GM20431 (cell line): ENCODE measurements around the gene ZAR1L.
"Not testable (repeated sequence)": the region's sequence is repeated elsewhere in the genome, so short reads cannot be mapped to it uniquely, and the experiment has no call there.

Experiments
- in situ Hi-C: fragments of 300-500 bp; cut with MseI, MboI; formaldehyde crosslinking; loops from one replicate; pipeline ENCODE4 v1.15.0; 2020; ENCODE audit warnings: low sequenced_read_pairs; ENCODE audit not compliant: unreplicated experiment

Gene ZAR1L, protein sequence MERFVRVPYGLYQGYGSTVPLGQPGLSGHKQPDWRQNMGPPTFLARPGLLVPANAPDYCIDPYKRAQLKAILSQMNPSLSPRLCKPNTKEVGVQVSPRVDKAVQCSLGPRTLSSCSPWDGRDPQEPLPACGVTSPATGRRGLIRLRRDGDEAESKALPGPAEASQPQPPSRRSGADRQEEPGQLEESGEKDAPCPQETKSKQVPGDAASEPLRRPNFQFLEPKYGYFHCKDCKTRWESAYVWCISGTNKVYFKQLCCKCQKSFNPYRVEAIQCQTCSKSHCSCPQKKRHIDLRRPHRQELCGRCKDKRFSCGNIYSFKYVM

DNA sequence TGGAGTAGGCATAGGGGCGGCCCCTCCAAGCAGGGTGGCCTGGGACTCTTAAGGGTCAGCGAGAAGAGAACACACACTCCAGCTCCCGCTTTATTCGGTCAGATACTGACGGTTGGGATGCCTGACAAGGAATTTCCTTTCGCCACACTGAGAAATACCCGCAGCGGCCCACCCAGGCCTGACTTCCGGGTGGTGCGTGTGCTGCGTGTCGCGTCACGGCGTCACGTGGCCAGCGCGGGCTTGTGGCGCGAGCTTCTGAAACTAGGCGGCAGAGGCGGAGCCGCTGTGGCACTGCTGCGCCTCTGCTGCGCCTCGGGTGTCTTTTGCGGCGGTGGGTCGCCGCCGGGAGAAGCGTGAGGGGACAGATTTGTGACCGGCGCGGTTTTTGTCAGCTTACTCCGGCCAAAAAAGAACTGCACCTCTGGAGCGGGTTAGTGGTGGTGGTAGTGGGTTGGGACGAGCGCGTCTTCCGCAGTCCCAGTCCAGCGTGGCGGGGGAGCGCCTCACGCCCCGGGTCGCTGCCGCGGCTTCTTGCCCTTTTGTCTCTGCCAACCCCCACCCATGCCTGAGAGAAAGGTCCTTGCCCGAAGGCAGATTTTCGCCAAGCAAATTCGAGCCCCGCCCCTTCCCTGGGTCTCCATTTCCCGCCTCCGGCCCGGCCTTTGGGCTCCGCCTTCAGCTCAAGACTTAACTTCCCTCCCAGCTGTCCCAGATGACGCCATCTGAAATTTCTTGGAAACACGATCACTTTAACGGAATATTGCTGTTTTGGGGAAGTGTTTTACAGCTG lies at the start of gene ZAR1L, which contains the start of gene BRCA2:
TSS of gene ZAR1L (minus strand) at position 126 of the 790 bp plus-strand sequence. CDS start 3,438 bp downstream, outside the sequence.
TSS of gene BRCA2 (plus strand) at position 271 of the 790 bp plus-strand sequence. CDS start 953 bp downstream, outside the sequence.
- in situ Hi-C loops: loop anchor here (25.0 kb wide), 2 partner anchors 303 to 403 kb away; no protein-coding TSS in a partner anchor

DNA sequence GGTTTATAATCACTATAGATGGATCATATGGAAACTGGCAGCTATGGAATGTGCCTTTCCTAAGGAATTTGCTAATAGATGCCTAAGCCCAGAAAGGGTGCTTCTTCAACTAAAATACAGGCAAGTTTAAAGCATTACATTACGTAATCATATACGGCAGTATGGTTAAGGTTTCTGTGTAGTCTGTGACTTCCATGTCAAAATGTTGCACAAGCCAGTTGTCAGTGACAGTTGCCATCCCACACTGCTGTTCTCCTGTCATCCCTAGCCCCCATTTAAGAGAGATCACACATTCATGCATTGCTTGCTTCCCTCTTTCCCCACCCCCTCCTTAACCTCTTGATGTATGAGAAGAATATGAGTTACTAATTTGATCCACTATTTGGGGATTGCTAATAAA lies 47.4 kb upstream of the ZAR1L start:
- in situ Hi-C loops: no loop called here

DNA sequence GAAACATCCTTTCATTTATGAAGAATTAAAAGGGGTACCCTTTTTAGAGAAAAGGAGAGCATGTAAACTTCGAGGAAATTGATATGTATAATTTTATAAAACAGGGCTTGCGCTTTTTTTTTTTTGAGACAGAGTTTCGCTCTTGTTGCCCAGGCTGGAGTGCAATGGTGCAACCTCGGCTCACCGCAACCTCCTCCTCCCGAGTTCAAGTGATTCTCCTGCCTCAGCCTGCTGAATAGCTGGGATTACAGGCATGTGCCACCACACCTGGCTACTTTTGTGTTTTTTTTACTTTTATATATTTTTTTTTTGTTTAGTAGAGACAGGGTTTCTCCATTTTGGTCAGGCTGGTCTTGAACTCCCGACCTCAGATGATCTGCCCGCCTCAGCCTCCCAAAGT lies 40.8 kb upstream of the ZAR1L start:
- in situ Hi-C loops: not testable (repeated sequence)

DNA sequence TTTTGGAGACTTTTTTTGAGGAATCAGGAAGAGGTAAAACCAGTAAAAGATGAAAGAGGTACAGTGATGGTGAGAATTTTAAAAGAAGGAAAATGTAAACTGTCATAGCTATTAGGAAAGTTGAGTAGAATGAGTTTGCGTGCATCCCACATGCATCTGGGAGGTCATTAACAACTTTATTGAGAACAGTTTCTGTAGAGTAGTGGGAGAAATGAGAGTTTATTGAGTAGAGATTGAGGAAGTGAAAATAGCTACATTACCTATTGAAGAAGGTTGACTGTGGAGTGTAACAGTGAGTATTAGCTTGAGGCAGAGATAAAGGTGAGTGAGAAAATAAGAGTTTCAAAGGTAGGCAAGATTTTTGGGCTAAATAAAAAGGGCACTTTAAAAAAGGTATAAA lies 38.9 kb upstream of the ZAR1L start:
- in situ Hi-C loops: no loop called here

DNA sequence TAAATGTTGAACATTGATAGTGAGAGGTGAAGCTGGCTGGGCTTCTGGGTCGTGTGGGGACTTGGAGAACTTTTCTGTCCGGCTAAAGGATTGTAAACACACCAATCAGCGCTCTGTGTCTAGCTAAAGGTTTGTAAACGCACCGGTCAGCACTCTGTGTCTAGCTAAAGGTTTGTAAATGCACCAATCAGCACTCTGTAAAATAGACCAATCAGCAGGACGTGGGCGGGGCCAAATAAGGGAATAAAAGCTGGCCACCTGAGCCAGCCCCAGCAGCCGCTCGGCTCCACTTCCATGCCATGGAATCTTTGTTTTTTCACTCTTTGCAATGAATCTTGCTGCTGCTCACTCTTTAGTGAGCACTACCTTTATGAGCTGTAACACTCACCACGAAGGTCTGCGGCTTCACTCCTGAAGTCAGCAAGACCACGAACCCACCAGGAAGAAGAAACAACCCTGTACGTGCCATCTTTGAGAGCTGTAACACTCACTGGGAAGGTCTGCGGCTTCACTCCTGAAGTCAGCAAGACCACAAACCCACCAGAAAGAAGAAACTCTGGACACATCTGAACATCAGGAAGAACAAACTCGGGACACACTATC lies 35.8 kb upstream of the ZAR1L start:
- in situ Hi-C loops: not testable (repeated sequence)

DNA sequence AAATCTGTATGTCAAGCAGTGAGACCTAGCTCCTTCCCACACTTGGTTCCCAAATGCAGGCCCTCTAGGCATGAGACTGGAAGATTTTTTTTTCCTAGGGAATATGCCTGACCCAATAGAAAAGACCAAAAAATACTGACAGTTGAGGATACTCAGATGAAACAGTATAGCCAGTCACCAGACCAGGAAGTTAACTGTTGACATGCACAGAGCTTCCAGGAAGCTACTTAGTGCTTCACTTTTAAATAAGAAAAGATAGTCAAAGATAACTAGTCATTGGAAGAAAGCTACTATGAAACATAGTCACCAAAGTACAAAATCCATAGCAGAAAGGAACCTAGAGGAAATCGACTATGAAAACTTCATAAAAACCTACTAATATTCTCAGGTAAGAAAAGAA lies 32.5 kb upstream of the ZAR1L start:
- in situ Hi-C loops: no loop called here

DNA sequence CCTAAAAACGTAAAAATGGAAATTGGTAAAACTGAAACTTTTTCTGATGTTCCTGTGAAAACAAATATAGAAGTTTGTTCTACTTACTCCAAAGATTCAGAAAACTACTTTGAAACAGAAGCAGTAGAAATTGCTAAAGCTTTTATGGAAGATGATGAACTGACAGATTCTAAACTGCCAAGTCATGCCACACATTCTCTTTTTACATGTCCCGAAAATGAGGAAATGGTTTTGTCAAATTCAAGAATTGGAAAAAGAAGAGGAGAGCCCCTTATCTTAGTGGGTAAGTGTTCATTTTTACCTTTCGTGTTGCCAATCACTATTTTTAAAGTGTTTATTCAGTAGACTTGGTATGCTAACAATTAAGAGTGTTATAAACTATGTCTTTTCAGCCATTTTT lies 25.8 kb upstream of the ZAR1L start:
- in situ Hi-C loops: no loop called here

DNA sequence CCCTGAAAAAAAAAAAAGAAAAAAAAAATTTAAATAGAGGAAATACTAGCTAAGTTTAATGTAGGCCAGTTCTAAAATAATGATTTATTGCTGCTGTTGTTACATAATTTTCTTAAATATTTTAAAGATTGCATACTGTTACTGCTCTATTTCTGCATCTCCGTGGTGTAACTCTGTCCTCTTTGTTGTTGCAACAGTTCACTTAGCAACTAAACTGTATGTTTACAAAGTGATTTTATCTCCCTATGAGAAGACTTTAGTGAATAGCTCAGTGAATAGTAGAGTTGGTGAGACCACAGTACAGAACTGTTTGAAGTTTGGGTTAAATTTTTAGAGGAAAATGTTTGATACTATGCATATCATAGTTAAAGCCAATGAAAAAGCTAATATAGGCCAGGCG lies 19.5 kb upstream of the ZAR1L start:
- in situ Hi-C loops: no loop called here

DNA sequence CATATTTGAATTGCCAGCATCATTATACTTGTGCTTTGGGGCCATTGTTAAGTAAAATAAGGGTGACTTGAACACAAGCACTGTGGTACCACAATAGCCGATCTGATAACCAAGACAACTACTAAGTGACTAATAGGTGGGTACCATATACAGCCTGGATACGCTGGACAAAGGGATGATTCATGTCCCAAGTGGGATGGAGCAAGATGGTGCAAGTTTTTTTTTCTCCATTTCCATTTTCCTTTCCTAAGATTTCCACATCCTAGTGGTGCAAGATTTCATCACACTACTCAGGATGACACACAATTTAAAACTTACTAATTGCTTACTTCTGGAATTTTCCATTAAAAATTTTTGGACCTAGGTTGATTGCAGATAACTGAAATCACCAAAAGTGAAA lies 15.3 kb upstream of the ZAR1L start:
- in situ Hi-C loops: no loop called here

DNA sequence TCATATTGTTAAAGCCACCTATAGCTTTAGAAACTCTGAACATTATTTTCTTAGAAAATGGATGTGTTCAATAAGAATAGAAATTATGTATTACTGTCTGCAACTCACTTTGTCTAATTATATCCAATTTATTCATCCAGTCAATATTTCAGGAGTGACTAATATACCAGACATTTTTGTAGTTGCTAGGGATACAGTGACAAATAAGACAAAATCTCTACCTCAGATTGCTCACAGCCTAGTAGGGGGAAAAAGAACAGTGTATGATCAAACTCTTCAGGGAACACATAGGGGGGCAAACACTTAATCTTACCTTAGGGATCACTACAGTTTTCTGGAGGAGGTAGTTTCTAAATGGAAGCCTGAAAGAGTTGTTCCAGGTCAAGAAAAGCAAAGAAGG lies 8.7 kb upstream of the ZAR1L start:
- in situ Hi-C loops: loop anchor here (25.0 kb wide), 2 partner anchors 312 to 412 kb away; no protein-coding TSS in a partner anchor

DNA sequence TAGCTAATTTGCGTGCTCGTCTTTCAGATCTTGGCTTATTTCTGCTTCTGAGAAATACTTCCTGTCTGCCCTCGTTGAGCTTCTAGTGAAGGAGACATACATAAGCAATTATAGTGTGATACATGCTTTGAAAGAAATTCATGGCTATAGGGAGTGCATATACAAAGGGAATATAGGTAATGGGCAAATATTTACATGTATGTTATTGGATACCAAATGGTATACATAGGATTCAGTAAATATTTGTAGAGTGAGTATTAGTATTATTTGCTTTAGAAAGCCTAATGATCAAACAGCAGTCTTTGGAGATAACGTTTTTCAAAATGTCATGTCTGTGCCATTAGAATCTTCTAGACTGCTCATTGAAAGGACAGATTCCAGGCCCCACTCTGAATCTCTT lies 5.4 kb upstream of the ZAR1L start:
- in situ Hi-C loops: loop anchor here (25.0 kb wide), 2 partner anchors 308 to 408 kb away; no protein-coding TSS in a partner anchor

DNA sequence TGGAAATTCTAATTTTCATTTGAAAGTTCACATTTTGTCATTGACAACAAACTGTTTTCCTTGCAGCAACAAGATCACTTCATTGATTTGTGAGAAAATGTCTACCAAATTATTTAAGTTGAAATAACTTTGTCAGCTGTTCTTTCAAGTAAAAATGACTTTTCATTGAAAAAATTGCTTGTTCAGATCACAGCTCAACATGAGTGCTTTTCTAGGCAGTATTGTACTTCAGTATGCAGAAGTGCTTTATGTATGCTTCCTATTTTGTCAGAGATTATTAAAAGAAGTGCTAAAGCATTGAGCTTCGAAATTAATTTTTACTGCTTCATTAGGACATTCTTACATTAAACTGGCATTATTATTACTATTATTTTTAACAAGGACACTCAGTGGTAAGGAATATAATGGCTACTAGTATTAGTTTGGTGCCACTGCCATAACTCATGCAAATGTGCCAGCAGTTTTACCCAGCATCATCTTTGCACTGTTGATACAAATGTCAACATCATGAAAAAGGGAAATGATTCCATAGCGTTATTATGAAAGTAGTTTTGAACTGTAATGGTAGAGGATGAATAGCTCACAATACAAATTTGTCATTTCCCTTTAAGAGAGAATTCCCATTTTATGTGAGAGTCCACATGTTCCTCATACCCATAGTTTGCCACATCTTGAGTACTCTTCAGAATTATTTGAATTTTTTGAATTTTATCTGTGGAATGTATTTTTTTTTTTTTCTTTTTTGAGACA lies 2.7 kb upstream of the ZAR1L start:
- in situ Hi-C loops: loop anchor here (25.0 kb wide), 2 partner anchors 306 to 406 kb away; no protein-coding TSS in a partner anchor

DNA sequence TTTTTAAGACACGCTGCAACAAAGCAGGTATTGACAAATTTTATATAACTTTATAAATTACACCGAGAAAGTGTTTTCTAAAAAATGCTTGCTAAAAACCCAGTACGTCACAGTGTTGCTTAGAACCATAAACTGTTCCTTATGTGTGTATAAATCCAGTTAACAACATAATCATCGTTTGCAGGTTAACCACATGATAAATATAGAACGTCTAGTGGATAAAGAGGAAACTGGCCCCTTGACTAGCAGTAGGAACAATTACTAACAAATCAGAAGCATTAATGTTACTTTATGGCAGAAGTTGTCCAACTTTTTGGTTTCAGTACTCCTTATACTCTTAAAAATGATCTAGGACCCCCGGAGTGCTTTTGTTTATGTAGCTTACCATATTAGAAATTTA lies 1.3 kb upstream of the ZAR1L start:
- in situ Hi-C loops: loop anchor here (25.0 kb wide), 2 partner anchors 304 to 404 kb away; no protein-coding TSS in a partner anchor

DNA sequence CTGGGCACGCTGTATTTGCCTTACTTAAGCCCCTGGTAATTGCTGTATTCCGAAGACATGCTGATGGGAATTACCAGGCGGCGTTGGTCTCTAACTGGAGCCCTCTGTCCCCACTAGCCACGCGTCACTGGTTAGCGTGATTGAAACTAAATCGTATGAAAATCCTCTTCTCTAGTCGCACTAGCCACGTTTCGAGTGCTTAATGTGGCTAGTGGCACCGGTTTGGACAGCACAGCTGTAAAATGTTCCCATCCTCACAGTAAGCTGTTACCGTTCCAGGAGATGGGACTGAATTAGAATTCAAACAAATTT lies 821 bp upstream of the ZAR1L start:
- in situ Hi-C loops: loop anchor here (25.0 kb wide), 2 partner anchors 304 to 404 kb away; no protein-coding TSS in a partner anchor

DNA sequence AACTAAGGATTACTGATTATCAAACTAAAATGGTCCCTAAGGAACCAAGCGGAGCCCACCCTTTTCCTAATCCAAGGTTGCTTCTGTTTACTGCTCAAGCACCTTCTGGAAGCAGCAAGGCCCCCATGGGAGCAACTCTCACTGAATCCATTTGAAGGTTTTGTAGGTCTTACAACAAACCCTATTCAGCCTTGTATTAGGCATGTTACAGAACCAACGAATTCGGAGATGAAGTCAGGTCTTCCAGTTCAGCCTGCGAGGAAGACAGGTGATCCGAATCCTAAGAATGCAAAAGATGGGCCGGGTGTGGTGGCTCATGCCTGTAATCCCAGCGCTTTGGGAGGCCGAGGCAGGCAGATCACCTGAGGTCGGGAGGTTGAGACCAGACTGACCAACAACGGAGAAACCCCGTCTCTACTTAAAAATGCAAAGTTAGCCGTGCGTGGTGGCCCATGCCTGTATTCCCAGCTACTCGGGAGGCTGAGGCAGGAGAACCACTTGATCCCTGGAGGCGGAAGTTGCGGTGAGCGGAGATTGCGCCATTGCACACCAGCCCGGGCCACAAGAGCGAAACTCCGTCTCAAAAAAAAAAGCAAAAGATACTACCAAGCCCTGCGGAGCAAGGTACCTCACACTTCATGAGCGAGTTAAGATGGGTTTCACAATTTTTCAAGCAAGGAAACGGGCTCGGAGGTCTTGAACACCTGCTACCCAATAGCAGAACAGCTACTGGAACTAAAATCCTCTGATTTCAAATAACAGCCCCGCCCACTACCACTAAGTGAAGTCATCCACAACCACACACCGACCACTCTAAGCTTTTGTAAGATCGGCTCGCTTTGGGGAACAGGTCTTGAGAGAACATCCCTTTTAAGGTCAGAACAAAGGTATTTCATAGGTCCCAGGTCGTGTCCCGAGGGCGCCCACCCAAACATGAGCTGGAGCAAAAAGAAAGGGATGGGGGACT lies 609 bp downstream of the ZAR1L start:
- in situ Hi-C loops: loop anchor here (25.0 kb wide), 2 partner anchors 302 to 402 kb away; no protein-coding TSS in a partner anchor

DNA sequence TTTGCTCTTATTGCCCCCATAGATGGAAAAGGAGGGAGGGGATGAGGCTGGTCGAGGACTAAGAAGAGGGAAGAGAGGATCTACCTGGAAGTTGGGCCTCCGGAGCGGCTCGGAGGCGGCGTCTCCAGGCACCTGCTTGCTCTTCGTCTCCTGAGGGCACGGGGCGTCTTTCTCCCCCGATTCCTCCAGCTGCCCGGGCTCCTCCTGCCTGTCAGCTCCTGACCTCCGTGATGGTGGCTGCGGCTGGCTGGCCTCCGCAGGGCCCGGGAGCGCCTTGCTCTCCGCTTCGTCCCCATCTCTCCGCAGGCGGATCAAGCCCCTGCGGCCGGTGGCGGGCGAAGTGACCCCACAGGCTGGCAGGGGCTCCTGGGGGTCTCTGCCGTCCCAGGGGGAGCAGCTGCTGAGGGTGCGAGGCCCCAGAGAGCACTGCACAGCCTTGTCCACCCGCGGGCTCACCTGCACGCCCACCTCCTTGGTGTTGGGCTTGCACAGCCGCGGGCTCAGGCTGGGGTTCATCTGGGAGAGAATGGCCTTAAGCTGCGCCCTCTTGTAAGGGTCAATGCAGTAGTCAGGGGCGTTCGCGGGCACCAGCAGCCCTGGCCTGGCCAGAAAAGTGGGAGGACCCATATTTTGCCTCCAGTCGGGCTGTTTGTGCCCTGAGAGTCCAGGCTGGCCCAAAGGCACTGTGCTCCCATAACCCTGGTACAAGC lies 3.8 kb downstream of the ZAR1L start:
- in situ Hi-C loops: loop anchor here (25.0 kb wide), 2 partner anchors 299 to 399 kb away; no protein-coding TSS in a partner anchor

DNA sequence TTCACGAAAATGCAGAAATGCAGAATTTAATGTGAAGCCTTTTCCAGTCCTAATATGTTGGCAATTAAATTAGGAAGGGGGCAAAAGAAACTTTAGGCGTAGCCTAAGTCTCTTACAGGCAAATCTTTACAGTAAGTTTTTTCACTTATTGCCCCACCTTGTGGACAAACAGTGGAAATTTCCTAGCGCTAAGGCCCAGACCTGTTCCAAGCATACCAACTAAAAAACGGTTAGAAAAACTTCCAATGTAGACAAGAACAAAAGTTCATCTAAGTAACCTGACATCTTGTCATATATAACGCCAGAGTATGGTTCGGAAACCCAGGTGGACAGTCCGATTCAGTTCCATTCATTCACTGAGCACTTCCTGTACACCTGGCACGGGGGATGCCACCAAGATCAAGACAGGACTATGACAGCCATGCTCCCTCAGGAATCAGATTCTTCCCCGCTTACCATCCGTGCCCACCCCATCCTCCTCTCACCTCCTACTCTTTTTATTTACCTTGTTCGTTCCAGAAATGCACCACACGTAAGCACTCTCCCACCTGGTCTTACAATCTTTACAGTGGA lies 4.9 kb downstream of the ZAR1L start:
- in situ Hi-C loops: loop anchor here (25.0 kb wide), 2 partner anchors 298 to 398 kb away; no protein-coding TSS in a partner anchor
